ENCODE data around the gene NEUROG3. TPM values are rescaled to one million over a fixed set of nuclear protein-coding genes. Genes with fewer than 3 reads are reported as not detected.

Gene NEUROG3
- total and polyA plus RNA-seq, 12 donors, result 0.07 to 0.78 (median 0.38) TPM; not detected in 8

DNA sequence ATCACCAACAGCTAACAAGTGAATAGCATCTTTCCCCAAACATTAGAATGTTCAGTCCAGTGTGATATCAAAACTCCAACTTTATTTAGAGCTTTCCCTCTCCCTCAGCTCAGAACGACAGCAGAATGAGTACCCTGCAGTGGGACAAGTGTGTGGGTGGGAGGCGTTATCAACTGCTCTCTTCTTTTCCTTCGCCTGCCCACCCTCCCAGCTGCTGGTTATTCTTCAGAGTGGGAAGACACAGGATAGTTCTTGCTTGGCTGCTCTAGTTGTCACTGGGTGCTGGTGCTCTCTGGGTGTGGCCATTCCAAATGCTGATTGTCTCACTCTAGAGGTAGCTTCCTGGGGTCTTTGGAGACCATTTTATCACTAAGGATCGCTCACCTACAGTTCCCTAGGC, 43.1 kb upstream of the NEUROG3 start:
- no peak for TF ChIP-seq POLR2A (IDR thresholded peaks at IDR 0.05)
- no peaks in the 10 kb centered on the region for H3K27me3 ChIP-seq
- DNase-seq, result no peak

GRCh38 chr10:69614130-69614529, 40.9 kb upstream of the NEUROG3 start:
- H3K27ac ChIP-seq, result no peak overlapping the region
- H3K27me3 ChIP-seq, result no peaks in the 10 kb centered on the region
- intact Hi-C loops (cut with DNase I), result no loop called here
- H3K36me3 ChIP-seq (replicated peaks in 1 of 2), result no peaks in the 10 kb centered on the region
- peaks cover 0 to 7% (median under 1%) of the 10 kb centered on the region in 3 donors for H3K9me3 ChIP-seq (replicated peaks in 1 of 3)
- 75 to 96% (median 91%) methylated on average over 1 of the region's 1 CpG for WGBS, 4 donors
- DNase-seq, result no peak
- TF ChIP-seq POLR2A (IDR thresholded peaks at IDR 0.05), result no peak
- TF ChIP-seq, protein P1, sequence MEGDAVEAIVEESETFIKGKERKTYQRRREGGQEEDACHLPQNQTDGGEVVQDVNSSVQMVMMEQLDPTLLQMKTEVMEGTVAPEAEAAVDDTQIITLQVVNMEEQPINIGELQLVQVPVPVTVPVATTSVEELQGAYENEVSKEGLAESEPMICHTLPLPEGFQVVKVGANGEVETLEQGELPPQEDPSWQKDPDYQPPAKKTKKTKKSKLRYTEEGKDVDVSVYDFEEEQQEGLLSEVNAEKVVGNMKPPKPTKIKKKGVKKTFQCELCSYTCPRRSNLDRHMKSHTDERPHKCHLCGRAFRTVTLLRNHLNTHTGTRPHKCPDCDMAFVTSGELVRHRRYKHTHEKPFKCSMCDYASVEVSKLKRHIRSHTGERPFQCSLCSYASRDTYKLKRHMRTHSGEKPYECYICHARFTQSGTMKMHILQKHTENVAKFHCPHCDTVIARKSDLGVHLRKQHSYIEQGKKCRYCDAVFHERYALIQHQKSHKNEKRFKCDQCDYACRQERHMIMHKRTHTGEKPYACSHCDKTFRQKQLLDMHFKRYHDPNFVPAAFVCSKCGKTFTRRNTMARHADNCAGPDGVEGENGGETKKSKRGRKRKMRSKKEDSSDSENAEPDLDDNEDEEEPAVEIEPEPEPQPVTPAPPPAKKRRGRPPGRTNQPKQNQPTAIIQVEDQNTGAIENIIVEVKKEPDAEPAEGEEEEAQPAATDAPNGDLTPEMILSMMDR (IDR thresholded peaks at IDR 0.05), result no peak
- H3K4me1 ChIP-seq (replicated peaks in 1 of 2), result no peaks in the 10 kb centered on the region
- no peak overlapping the region for H3K4me3 ChIP-seq

More for the DNA sequence above, 43.1 kb upstream of the NEUROG3 start:
- Histone ChIP-seq H3K4me1 (replicated peaks in 1 of 2) (no peaks in the 10 kb centered on the region), H3K36me3 (replicated peaks in 1 of 2) (no peaks in the 10 kb centered on the region), H3K4me3 (no peak overlapping the region), H3K27ac (no peak overlapping the region), H3K9me3 (replicated peaks in 1 of 3) (no peaks in the 10 kb centered on the region)
- intact Hi-C loops (cut with DNase I), result no loop called here
- WGBS, 4 donors, result 57 to 68% (median 65%) methylated on average over 4 of the region's 4 CpGs

DNA sequence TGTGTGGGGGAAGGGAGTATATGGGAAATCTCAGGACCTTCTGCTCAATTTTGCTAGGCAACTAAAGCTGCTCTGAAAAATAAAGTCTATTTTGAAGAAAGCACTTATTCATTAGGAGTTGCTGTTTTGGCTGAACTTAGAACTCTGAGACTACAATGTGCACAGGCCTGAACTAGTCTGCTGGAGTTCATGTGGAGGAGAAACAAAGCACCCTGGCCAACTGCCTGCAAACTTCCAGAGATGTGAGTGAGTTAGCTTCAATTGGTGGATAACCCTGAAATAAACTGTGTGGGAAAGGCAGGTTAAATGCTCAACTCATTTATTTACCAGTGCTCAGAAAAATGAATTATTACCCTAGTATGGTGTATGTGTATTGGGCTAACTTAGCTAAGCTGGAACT, 39.5 kb upstream of the NEUROG3 start:
- TF ChIP-seq, protein P1 (IDR thresholded peaks at IDR 0.05), result no peak
- TF ChIP-seq POLR2A (IDR thresholded peaks at IDR 0.05), result no peak
- H3K4me1 ChIP-seq (replicated peaks in 1 of 2), result no peaks in the 10 kb centered on the region
- DNase-seq, result no peak
- no peaks in the 10 kb centered on the region for H3K27me3 ChIP-seq
- peaks cover 0 to 7% (median 6%) of the 10 kb centered on the region in 3 donors for H3K9me3 ChIP-seq (replicated peaks in 1 of 3)
- H3K4me3 ChIP-seq, result no peak overlapping the region
- H3K36me3 ChIP-seq (replicated peaks in 1 of 2), result no peaks in the 10 kb centered on the region
- intact Hi-C loops (cut with DNase I), result no loop called here
- H3K27ac ChIP-seq, result no peak overlapping the region

DNA sequence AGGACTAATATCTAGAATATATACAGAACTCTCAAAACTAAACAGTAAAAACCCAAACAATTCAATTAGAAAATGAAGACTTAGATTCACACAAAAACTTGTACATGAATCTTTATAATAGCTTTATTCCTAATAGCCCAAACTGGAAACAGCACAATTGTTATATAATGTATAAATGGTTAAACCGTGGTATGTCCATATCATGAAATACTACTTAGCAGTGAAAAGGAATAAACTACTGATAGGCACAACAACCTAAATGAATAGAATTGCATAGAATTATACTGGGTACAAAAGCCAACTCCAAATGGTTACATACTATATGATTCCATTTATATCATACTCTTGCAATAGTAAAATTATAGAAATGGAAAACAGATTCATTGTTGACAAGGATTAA, 35.9 kb upstream of the NEUROG3 start:
- intact Hi-C loops (cut with DNase I), result no loop called here
- Histone ChIP-seq H3K27me3 (no peaks in the 10 kb centered on the region), H3K9me3 (replicated peaks in 1 of 3) (peaks cover 0 to 7% (median 6%) of the 10 kb centered on the region in 3 donors), H3K4me1 (replicated peaks in 1 of 2) (no peaks in the 10 kb centered on the region), H3K36me3 (replicated peaks in 1 of 2) (no peaks in the 10 kb centered on the region), H3K27ac (no peak overlapping the region), H3K4me3 (no peak overlapping the region)
- no peak for TF ChIP-seq POLR2A (IDR thresholded peaks at IDR 0.05)
- TF ChIP-seq, protein P1 (IDR thresholded peaks at IDR 0.05), result no peak
- no peak for DNase-seq
- WGBS, 4 donors, result 38 to 92% (median 64%) methylated on average over 1 of the region's 1 CpG

DNA sequence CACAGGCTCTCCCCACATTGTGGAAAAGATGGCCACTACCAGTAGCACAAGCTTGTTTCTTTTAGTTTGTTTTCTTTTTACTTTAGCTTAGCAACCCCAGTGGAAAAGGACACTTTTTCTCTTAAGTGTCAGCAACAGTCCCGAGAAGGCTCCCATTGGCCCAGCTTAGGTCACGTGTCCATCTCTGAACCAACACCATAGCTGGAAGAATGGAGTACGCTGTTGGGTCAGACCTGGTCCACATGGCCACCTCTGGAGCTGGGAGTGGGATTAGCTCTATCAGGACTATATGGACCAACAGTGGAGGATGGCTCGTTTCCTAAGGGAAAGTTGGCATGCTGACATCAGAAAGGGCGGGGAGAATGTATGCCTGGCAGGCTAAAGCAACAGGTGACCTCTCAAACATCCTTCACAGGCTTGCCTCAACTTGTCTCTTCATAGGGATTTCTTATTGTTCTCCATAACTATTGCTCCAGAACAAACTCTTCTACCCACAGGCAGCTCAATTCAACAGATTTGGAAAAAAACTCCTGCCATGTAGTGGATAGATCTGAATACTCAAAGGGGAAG, 27.6 kb upstream of the NEUROG3 start:
- H3K9me3 ChIP-seq (replicated peaks in 1 of 3), result no peaks in the 10 kb centered on the region
- intact Hi-C loops (cut with DNase I), result no loop called here
- no peaks in the 10 kb centered on the region for H3K36me3 ChIP-seq (replicated peaks in 1 of 2)
- H3K4me3 ChIP-seq, result no peak overlapping the region
- no peak for DNase-seq
- no peaks in the 10 kb centered on the region for H3K4me1 ChIP-seq (replicated peaks in 1 of 2)
- 60 to 77% (median 74%) methylated on average over 5 of the region's 5 CpGs for WGBS, 4 donors
- TF ChIP-seq, protein P1 (IDR thresholded peaks at IDR 0.05), result no peak
- no peak for TF ChIP-seq POLR2A (IDR thresholded peaks at IDR 0.05)
- no peak overlapping the region for H3K27ac ChIP-seq
- peaks cover 18% of the 10 kb centered on the region for H3K27me3 ChIP-seq

Measured in adrenal gland (tissue), 12 donors.